GM12878 (cell line): ENCODE data around the gene DLG1. TPM values are rescaled to one million over a fixed set of nuclear protein-coding genes. Genes with fewer than 3 reads are reported as not detected.

Experiments used
- ATAC-seq: fragments of 200-7000 bp; cut with Tn5 transposase; 3 replicates; pipeline ENCODE4 v1.9.1; 2020; ENCODE audit warnings: mild to moderate bottlenecking, moderate library complexity
- BruUV-seq: library from RNA; stranded (reverse); fragments of 400-500 nt; replicated peaks from 2 replicates; lab custom pipeline; 2021; lab: Mats Ljungman, UMichigan
- CTCF ChIA-PET: fragments of 300-600 bp; sonication (Branson Sonifier 250); formaldehyde crosslinking; extraction: SDS; loops from one replicate; lab custom pipeline; 2021; ENCODE audit warnings: inconsistent platforms; lab: Yijun Ruan, JAX
- POLR2A ChIA-PET: fragments of 350-600 bp; formaldehyde crosslinking; extraction: SDS; loops from one replicate; lab custom pipeline; 2021; ENCODE audit warnings: inconsistent platforms; lab: Charles Lee
- RAD21 ChIA-PET: fragments of 300-600 bp; sonication (Branson Sonifier 250); formaldehyde crosslinking; loops from one replicate; lab custom pipeline; 2023; ENCODE audit warnings: antibody characterized with exemption; ENCODE audit not compliant: unreplicated experiment; lab: Charles Lee
- SMC1A ChIA-PET: fragments of 300-600 bp; sonication (Branson Sonifier 250); formaldehyde crosslinking; loops from one replicate; lab custom pipeline; 2023; ENCODE audit not compliant: unreplicated experiment, uncharacterized antibody; lab: Charles Lee
- DNase-seq: peaks from one replicate; pipeline ENCODE4 v3.0.0-alpha.2; 2011; ENCODE audit warnings: low read depth, low spot score
- FAIRE-seq: peaks from 3 replicates; lab custom pipeline; 2011; peaks lifted over from hg19 to GRCh38; lab: Jason Lieb, UNC
- H2AFZ ChIP-seq: 2 replicates; pipeline ENCODE4 v1.6.0; 2011; ENCODE audit warnings: low read depth, low read length, control low read depth; ENCODE audit not compliant: control insufficient read depth
- H3K27ac ChIP-seq: 2 replicates; pipeline ENCODE4 v1.5.1; 2011; ENCODE audit warnings: control low read depth; ENCODE audit not compliant: control insufficient read depth, insufficient read depth
- H3K27me3 ChIP-seq, 2 experiments: replicated peaks in 1 of 2; 2 replicates each; pipeline versions ENCODE4 v1.6.0 to v1.6.1; 2011; ENCODE audit warnings: low read length in 1 of 2; ENCODE audit not compliant: control insufficient read depth in 2 of 2, insufficient read depth in 2 of 2
- H3K36me3 ChIP-seq, 2 experiments: 2 replicates each; pipeline ENCODE4 v1.5.1; 2011; ENCODE audit warnings: low read length in 1 of 2; ENCODE audit not compliant: control insufficient read depth in 2 of 2, insufficient read depth in 2 of 2
- H3K4me1 ChIP-seq: 2 replicates; pipeline ENCODE4 v1.6.1; 2011; ENCODE audit warnings: mild to moderate bottlenecking, low read length, moderate library complexity, mixed read lengths; ENCODE audit not compliant: control insufficient read depth, insufficient read depth
- H3K4me2 ChIP-seq: 2 replicates; pipeline ENCODE4 v1.6.0; 2011; ENCODE audit warnings: control low read depth; ENCODE audit not compliant: control insufficient read depth, insufficient read depth
- H3K4me3 ChIP-seq: fragments of 200-600 bp; sonication (generic); 2 replicates; pipeline ENCODE4 v1.5.1; 2016
- H3K79me2 ChIP-seq: 2 replicates; pipeline ENCODE4 v1.6.0; 2011; ENCODE audit warnings: low read length; ENCODE audit not compliant: control insufficient read depth, insufficient read depth
- H3K9ac ChIP-seq: 2 replicates; pipeline ENCODE4 v1.8.0; 2011; ENCODE audit warnings: low read length, control low read depth, mixed read lengths; ENCODE audit not compliant: control insufficient read depth, insufficient read depth
- H3K9me3 ChIP-seq: replicated peaks from 3 replicates; pipeline ENCODE4 v1.5.1; 2011; ENCODE audit warnings: mild to moderate bottlenecking, low read length; ENCODE audit not compliant: control insufficient read depth, insufficient read depth
- H4K20me1 ChIP-seq: 2 replicates; pipeline ENCODE4 v1.6.0; 2011; ENCODE audit not compliant: control insufficient read depth, insufficient read depth
- DPF2 ChIP-seq: fragments of 450-650 bp; IDR thresholded peaks from 2 replicates; pipeline ENCODE4 v1.6.1; 2017; ENCODE audit warnings: mild to moderate bottlenecking
- PAX8 ChIP-seq: fragments of 450-650 bp; IDR thresholded peaks from 2 replicates; pipeline ENCODE4 v1.6.1; 2017; ENCODE audit warnings: mild to moderate bottlenecking, moderate library complexity
- RELB ChIP-seq: fragments of 450-650 bp; IDR thresholded peaks from 2 replicates; pipeline ENCODE4 v1.6.1; 2017; ENCODE audit warnings: low read depth, mild to moderate bottlenecking, moderate library complexity
- SIX5 ChIP-seq: IDR thresholded peaks from 2 replicates; pipeline ENCODE4 v1.6.1; 2011; ENCODE audit warnings: mild to moderate bottlenecking, low read depth, low read length, moderate library complexity; ENCODE audit not compliant: severe bottlenecking
- SKIL ChIP-seq: fragments of 450-650 bp; IDR thresholded peaks from 2 replicates; pipeline ENCODE4 v1.6.1; 2017; ENCODE audit warnings: mild to moderate bottlenecking, low read depth, inconsistent platforms; ENCODE audit not compliant: poor library complexity, severe bottlenecking
- SMARCA5 ChIP-seq: fragments of 450-650 bp; IDR thresholded peaks from 2 replicates; pipeline ENCODE4 v1.6.1; 2017; ENCODE audit warnings: mild to moderate bottlenecking
- STAT1 ChIP-seq: fragments of 450-650 bp; conservative IDR thresholded peaks from 2 replicates; pipeline ENCODE4 v1.6.1; 2014; ENCODE audit warnings: antibody characterized with exemption, mild to moderate bottlenecking
- ZNF592 ChIP-seq: fragments of 450-650 bp; IDR thresholded peaks from 2 replicates; pipeline ENCODE4 v1.6.1; 2017; ENCODE audit warnings: mild to moderate bottlenecking, moderate library complexity
- ZSCAN29 ChIP-seq: fragments of 450-650 bp; IDR thresholded peaks from 2 replicates; pipeline ENCODE4 v1.6.1; 2017; ENCODE audit warnings: mild to moderate bottlenecking, moderate library complexity
- WGBS: methylation state at CpG from one replicate; pipeline ENCODE4 v1.1.6; 2016; ENCODE audit warnings: low lambda C conversion rate; ENCODE audit not compliant: insufficient replicate concordance, insufficient coverage; ENCODE audit errors: missing lambda C conversion rate; 5-methylcytosine and 5-hydroxymethylcytosine counted together
- in situ Hi-C: fragments of 300-500 bp; cut with MboI; formaldehyde crosslinking; loops from 9 replicates; pipeline ENCODE4 v1.14.3; 2018; ENCODE audit warnings: mixed read lengths
- intact Hi-C: fragments of 100-400 bp; cut with micrococcal nuclease; formaldehyde crosslinking; loops from one replicate; pipeline ENCODE4 v1.14.2; 2022; ENCODE audit not compliant: unreplicated experiment
- polyA plus RNA-seq, 11 experiments: library from polyadenylated mRNA; depleted of rRNA in 4 of 11; unstranded in 6 of 11; stranded (reverse) in 5 of 11; fragments of >200 nt; fragmentation: Nextera tagmentation in 4 of 11; fragmentation: Illumina TruSeq in 1 of 11; extraction: Ambion mirVana in 4 of 11; extraction: Trizol in 1 of 11; gene quantifications; 1 replicate in 1 of 11; 2 replicates in 10 of 11; pipeline versions ENCODE4 v1.2.1 to v1.2.3, GENCODE V29; 2011 to 2016; ENCODE audit warnings: inconsistent platforms in 2 of 11, missing spikeins in 2 of 11, low read depth in 1 of 11
- total RNA-seq, 4 experiments: library from RNA; depleted of rRNA in 3 of 4; stranded (reverse); fragments of >200 nt in 3 of 4; fragmentation: Illumina TruSeq in 1 of 4; extraction: Trizol in 1 of 4; gene quantifications; 2 replicates each; pipeline versions ENCODE4 v1.2.1 to v1.2.3, GENCODE V29; 2013 to 2021
- TF ChIP-seq, protein P1 (sequence below): fragments of 450-650 bp; formaldehyde crosslinking; IDR thresholded peaks from 2 replicates; pipeline ENCODE4 v1.4.0; 2022; ENCODE audit warnings: mild to moderate bottlenecking, moderate library complexity

The DLG1 gene
- total and polyA plus RNA-seq, 10 of the 15 experiments (the other 5 are each of a cell fraction or from before 2014, with no cell fraction given): 9.2 to 63.1 (median 40.1) TPM

DNA sequence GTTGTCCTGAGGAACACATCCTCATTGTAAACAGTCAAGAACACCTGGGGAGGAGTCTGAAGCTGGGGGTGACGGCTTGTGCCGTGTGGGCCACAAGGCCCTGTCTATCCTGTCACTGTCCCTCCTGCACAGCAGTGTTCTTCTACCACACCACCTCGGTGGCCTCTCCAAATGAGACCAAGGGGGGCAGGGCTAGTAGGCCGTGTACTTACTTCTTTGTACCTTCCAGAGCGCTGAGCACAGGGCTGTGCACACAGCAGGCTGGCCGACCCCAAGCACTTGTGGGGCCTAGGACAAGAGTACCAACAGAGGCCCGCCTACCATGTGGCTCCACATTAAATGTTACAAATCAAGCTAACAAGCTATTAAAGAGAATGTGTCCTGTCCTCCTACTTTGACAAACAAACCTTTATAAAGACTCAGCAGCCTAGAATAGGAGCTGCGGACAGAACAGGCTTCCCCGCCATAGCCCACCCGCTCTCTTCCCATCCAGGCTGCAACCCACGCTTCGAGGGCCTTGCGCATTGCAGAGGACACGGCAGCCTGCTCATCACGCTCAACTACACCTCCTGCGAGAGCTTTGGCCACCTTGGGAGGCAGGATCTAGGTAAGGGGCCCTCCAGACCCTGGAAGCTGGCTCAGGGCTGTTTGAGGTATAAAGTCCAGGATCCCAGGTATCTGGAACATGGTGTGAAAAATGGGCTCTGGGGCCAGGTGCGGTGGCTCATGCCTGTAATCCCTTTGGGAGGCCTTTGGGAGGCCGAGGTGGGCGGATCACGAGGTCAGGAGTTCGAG lies 299.2 kb downstream of the DLG1 start:
- intact Hi-C loops (no loop called here), in situ Hi-C loops (loop anchor here (25.0 kb wide), 1 partner anchor 513 kb away; no protein-coding TSS in a partner anchor)
- FAIRE-seq (no peak), DNase-seq (no peak), ATAC-seq (no peak)
- H4K20me1 ChIP-seq: no peaks in the 10 kb centered on the region
- no TSS peak for BruUV-seq
- ChIA-PET SMC1A (interaction anchor here (1.8 kb wide), 1 partner anchor 188 kb away, joined by 5 read pairs; no protein-coding TSS in a partner anchor), POLR2A (no interaction called here), CTCF (interaction anchor here (0.7 to 0.8 kb wide), 2 partner anchors 25 to 181 kb away, joined by 3 read pairs; no protein-coding TSS in a partner anchor), RAD21 (interaction anchor here (1.0 kb wide), 1 partner anchor 23 kb away, joined by 3 read pairs; no protein-coding TSS in a partner anchor)
- no peak for TF ChIP-seq PAX8
- TF ChIP-seq STAT1: no peak
- no peak for TF ChIP-seq RELB
- TF ChIP-seq ZSCAN29: no peak
- TF ChIP-seq, protein P1, sequence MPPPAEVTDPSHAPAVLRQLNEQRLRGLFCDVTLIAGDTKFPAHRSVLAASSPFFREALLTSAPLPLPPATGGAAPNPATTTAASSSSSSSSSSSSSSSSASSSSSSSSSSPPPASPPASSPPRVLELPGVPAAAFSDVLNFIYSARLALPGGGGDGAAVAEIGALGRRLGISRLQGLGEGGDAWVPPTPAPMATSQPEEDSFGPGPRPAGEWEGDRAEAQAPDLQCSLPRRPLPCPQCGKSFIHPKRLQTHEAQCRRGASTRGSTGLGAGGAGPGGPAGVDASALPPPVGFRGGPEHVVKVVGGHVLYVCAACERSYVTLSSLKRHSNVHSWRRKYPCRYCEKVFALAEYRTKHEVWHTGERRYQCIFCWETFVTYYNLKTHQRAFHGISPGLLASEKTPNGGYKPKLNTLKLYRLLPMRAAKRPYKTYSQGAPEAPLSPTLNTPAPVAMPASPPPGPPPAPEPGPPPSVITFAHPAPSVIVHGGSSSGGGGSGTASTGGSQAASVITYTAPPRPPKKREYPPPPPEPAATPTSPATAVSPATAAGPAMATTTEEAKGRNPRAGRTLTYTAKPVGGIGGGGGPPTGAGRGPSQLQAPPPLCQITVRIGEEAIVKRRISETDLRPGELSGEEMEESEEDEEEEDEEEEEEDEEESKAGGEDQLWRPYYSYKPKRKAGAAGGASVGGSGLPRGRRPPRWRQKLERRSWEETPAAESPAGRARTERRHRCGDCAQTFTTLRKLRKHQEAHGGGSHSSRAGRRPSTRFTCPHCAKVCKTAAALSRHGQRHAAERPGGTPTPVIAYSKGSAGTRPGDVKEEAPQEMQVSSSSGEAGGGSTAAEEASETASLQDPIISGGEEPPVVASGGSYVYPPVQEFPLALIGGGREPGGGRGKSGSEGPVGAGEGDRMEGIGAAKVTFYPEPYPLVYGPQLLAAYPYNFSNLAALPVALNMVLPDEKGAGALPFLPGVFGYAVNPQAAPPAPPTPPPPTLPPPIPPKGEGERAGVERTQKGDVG (CRISPR knock-in tag): no peak
- no peak for TF ChIP-seq SKIL
- TF ChIP-seq ZNF592: no peak
- TF ChIP-seq SIX5: no peak
- TF ChIP-seq SMARCA5: no peak
- no peak for TF ChIP-seq DPF2
- WGBS: 86% methylated on average over 21 of the region's 21 CpGs
- no peak overlapping the region for H3K9ac ChIP-seq
- H3K4me2 ChIP-seq: no peak overlapping the region
- H3K36me3 ChIP-seq: no peaks in the 10 kb centered on the region
- H3K79me2 ChIP-seq: no peaks in the 10 kb centered on the region
- H3K27me3 ChIP-seq: no peaks in the 10 kb centered on the region
- no peak overlapping the region for H2AFZ ChIP-seq
- peaks cover 9% of the 10 kb centered on the region for H3K4me1 ChIP-seq
- H3K9me3 ChIP-seq: no peaks in the 10 kb centered on the region; the same call in 2 of the 3 replicates
- H3K4me3 ChIP-seq: no peak overlapping the region
- H3K27ac ChIP-seq: no peak overlapping the region
